ENCODE results near the gene ANKH.

GRCh38 chr5:14737291-14737690 is 134.3 kb downstream of the ANKH start:
- no peak for TF ChIP-seq CTCF (conservative IDR thresholded peaks at IDR 0.05; ENCODE audit: low read length)
- no peak for TF ChIP-seq EZH2phosphoT487 (IDR thresholded peaks at IDR 0.05; ENCODE audit: borderline replicate concordance)
